HEK293 (cell line): ENCODE measurements around the gene ROBO1.

Experiments used
- CTCF ChIA-PET: fragments of 350-600 bp; formaldehyde crosslinking; extraction: SDS; loops from one replicate; lab custom pipeline; 2021; ENCODE audit warnings: antibody characterized with exemption; lab: Yijun Ruan, JAX
- POLR2A ChIA-PET: fragments of 300-600 bp; formaldehyde crosslinking; extraction: SDS; loops from one replicate; lab custom pipeline; 2020; ENCODE audit warnings: antibody characterized with exemption, inconsistent platforms; lab: Yijun Ruan, JAX
- H3K27ac ChIP-seq: fragments of 200-500 bp; sonication (Bioruptor generic); 2 replicates; pipeline ENCODE4 v1.5.1; 2014; ENCODE audit warnings: low read depth, low read length, control low read depth, inconsistent platforms; ENCODE audit errors: extremely low read depth
- H3K36me3 ChIP-seq, 2 experiments: fragments of 200-500 bp in 1 of 2; sonication (Bioruptor generic) in 1 of 2; 1 replicate in 1 of 2; 2 replicates in 1 of 2; pipeline ENCODE4 v1.5.1; 2014 to 2017; ENCODE audit warnings: inconsistent platforms in 2 of 2, low read length in 2 of 2; ENCODE audit not compliant: control insufficient read depth in 2 of 2, insufficient read depth in 1 of 2
- H3K4me1 ChIP-seq: fragments of 200-500 bp; sonication (Bioruptor generic); 2 replicates; pipeline ENCODE4 v1.5.1; 2014; ENCODE audit warnings: mild to moderate bottlenecking, low read length, inconsistent platforms; ENCODE audit not compliant: control insufficient read depth, insufficient read depth
- H3K4me3 ChIP-seq: 2 replicates; pipeline ENCODE4 v1.5.1; 2011; ENCODE audit warnings: low read depth, mild to moderate bottlenecking, control low read depth, low read length, moderate library complexity
- H3K9me3 ChIP-seq: fragments of 200-500 bp; sonication (Bioruptor generic); 2 replicates; pipeline ENCODE4 v1.5.1; 2014; ENCODE audit warnings: low read depth, low read length, inconsistent platforms; ENCODE audit not compliant: control insufficient read depth, insufficient read depth
- EGR2 ChIP-seq: fragments of 450-650 bp; formaldehyde crosslinking; IDR thresholded peaks from 2 replicates; pipeline ENCODE4 v1.5.1; 2016; ENCODE audit warnings: low read depth, missing biosample characterization, missing genetic modification characterization
- GLI2 ChIP-seq: fragments of 450-650 bp; formaldehyde crosslinking; IDR thresholded peaks from 2 replicates; pipeline ENCODE4; 2017; ENCODE audit warnings: missing biosample characterization, missing genetic modification characterization, low read depth, borderline replicate concordance
- GLIS2 ChIP-seq: fragments of 450-650 bp; formaldehyde crosslinking; IDR thresholded peaks from 2 replicates; pipeline ENCODE4 v1.5.1; 2016; ENCODE audit warnings: missing biosample characterization, missing genetic modification characterization
- HOXA7 ChIP-seq: sonication (generic); formaldehyde crosslinking; IDR thresholded peaks from 2 replicates; pipeline ENCODE4 v1.8.1; 2022; ENCODE audit warnings: missing genetic modification reagents, borderline replicate concordance
- KLF9 ChIP-seq: fragments of 450-650 bp; formaldehyde crosslinking; IDR thresholded peaks from 2 replicates; pipeline ENCODE4 v1.5.1; 2016; ENCODE audit warnings: missing biosample characterization, missing genetic modification characterization, low read depth
- MYNN ChIP-seq: fragments of 450-650 bp; formaldehyde crosslinking; IDR thresholded peaks from 2 replicates; pipeline ENCODE4 v1.5.1; 2016; ENCODE audit warnings: missing biosample characterization, missing genetic modification characterization, borderline replicate concordance
- PRDM1 ChIP-seq: fragments of 450-650 bp; formaldehyde crosslinking; IDR thresholded peaks from 2 replicates; pipeline ENCODE4; 2016; ENCODE audit warnings: missing biosample characterization, missing genetic modification characterization
- PRDM4 ChIP-seq: fragments of 450-650 bp; formaldehyde crosslinking; IDR thresholded peaks from 2 replicates; pipeline ENCODE4 v1.5.1; 2017; ENCODE audit warnings: missing biosample characterization, missing genetic modification characterization
- ZBTB1 ChIP-seq: fragments of 450-650 bp; formaldehyde crosslinking; IDR thresholded peaks from 2 replicates; pipeline ENCODE4 v1.5.1; 2016; ENCODE audit warnings: missing biosample characterization, missing genetic modification characterization
- ZNF175 ChIP-seq: fragments of 450-650 bp; formaldehyde crosslinking; IDR thresholded peaks from 2 replicates; pipeline ENCODE4 v1.5.1; 2016; ENCODE audit warnings: missing biosample characterization, missing genetic modification characterization
- ZNF2 ChIP-seq: fragments of 450-650 bp; formaldehyde crosslinking; IDR thresholded peaks from 2 replicates; pipeline ENCODE4 v1.5.1; 2016; ENCODE audit warnings: missing biosample characterization, missing genetic modification characterization
- ZNF239 ChIP-seq: fragments of 450-650 bp; formaldehyde crosslinking; IDR thresholded peaks from 2 replicates; pipeline ENCODE4 v1.5.1; 2016; ENCODE audit warnings: missing biosample characterization, missing genetic modification characterization
- ZNF311 ChIP-seq: fragments of 450-650 bp; formaldehyde crosslinking; IDR thresholded peaks from 2 replicates; pipeline ENCODE4 v1.5.1; 2017; ENCODE audit warnings: missing biosample characterization, missing genetic modification characterization, borderline replicate concordance
- ZNF341 ChIP-seq: fragments of 450-650 bp; formaldehyde crosslinking; IDR thresholded peaks from 2 replicates; pipeline ENCODE4; 2016; ENCODE audit warnings: low read depth, missing biosample characterization, missing genetic modification characterization
- ZNF645 ChIP-seq: fragments of 450-650 bp; formaldehyde crosslinking; IDR thresholded peaks from 2 replicates; pipeline ENCODE4; 2016; ENCODE audit warnings: missing biosample characterization, missing genetic modification characterization
- ZNF785 ChIP-seq: fragments of 450-650 bp; formaldehyde crosslinking; IDR thresholded peaks from 2 replicates; pipeline ENCODE4 v1.5.1; 2016; ENCODE audit warnings: missing biosample characterization, missing genetic modification characterization
- ZSCAN23 ChIP-seq: fragments of 450-650 bp; formaldehyde crosslinking; IDR thresholded peaks from 2 replicates; pipeline ENCODE4 v1.5.1; 2016; ENCODE audit warnings: missing biosample characterization, missing genetic modification characterization
- ZSCAN30 ChIP-seq: fragments of 450-650 bp; IDR thresholded peaks from 2 replicates; pipeline ENCODE4 v1.5.1; 2018; ENCODE audit warnings: missing biosample characterization, mild to moderate bottlenecking, missing genetic modification characterization, moderate library complexity
- TF ChIP-seq, protein P1 (sequence below): fragments of 450-650 bp; formaldehyde crosslinking; IDR thresholded peaks from 2 replicates; pipeline ENCODE4 v1.5.1; 2016; ENCODE audit warnings: missing biosample characterization, missing genetic modification characterization, low read depth
- TF ChIP-seq, protein P2 (sequence below): fragments of 450-650 bp; formaldehyde crosslinking; IDR thresholded peaks from 2 replicates; pipeline ENCODE4 v1.5.1; 2016; ENCODE audit warnings: missing biosample characterization, missing genetic modification characterization
- TF ChIP-seq, protein P3 (sequence below): fragments of 450-650 bp; formaldehyde crosslinking; IDR thresholded peaks from 2 replicates; pipeline ENCODE4 v1.5.1; 2016; ENCODE audit warnings: missing biosample characterization, missing genetic modification characterization
- TF ChIP-seq, protein P4 (sequence below): fragments of 450-650 bp; formaldehyde crosslinking; IDR thresholded peaks from 2 replicates; pipeline ENCODE4 v1.5.1; 2016; ENCODE audit warnings: missing biosample characterization, missing genetic modification characterization
- TF ChIP-seq, protein P5 (sequence below): fragments of 450-650 bp; formaldehyde crosslinking; conservative IDR thresholded peaks from 2 replicates; pipeline ENCODE4 v1.5.1; 2016; ENCODE audit warnings: low read depth, missing biosample characterization, missing genetic modification characterization

The ROBO1 gene

DNA sequence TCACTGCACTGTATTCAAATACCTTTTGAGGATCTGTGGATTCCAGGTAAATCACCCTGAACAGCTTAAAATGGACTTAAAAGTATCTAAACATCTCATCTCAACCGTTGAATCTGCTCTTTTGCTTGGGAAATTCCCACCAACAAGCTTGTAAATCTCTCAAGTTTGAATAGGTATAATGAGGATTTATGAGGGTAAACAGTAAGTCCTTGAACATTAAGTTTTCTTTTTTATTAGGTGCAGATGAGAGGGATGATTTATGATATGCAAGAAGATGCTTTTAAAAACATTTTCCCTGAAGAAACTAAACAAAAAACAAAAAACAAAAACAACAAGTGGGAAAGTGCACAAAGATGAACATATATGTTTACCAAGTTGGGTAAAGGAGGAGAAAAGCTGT lies 290.6 kb downstream of the ROBO1 start (continued):
- TF ChIP-seq ZNF645 (tag by site-specific recombination) = no peak
- no peak for TF ChIP-seq KLF9 (tag by site-specific recombination)
- TF ChIP-seq, protein P1, sequence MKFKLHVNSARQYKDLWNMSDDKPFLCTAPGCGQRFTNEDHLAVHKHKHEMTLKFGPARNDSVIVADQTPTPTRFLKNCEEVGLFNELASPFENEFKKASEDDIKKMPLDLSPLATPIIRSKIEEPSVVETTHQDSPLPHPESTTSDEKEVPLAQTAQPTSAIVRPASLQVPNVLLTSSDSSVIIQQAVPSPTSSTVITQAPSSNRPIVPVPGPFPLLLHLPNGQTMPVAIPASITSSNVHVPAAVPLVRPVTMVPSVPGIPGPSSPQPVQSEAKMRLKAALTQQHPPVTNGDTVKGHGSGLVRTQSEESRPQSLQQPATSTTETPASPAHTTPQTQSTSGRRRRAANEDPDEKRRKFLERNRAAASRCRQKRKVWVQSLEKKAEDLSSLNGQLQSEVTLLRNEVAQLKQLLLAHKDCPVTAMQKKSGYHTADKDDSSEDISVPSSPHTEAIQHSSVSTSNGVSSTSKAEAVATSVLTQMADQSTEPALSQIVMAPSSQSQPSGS (tag by site-specific recombination) = no peak

GRCh38 chr3:79473993-79474392 lies 293.8 kb downstream of the ROBO1 start:
- H3K9me3 ChIP-seq = no peaks in the 10 kb centered on the region
- CTCF ChIA-PET = no interaction called here

More at GRCh38 chr3:79473993-79474392, 293.8 kb downstream of the ROBO1 start:
- POLR2A ChIA-PET = no interaction called here
- H3K27ac ChIP-seq = no peak overlapping the region
- no peak overlapping the region for H3K4me3 ChIP-seq
- TF ChIP-seq ZNF785 (tag by site-specific recombination) = no peak
- no peak for TF ChIP-seq GLIS2 (tag by site-specific recombination)
- TF ChIP-seq ZBTB1 (tag by site-specific recombination) = no peak
- TF ChIP-seq, protein P2, sequence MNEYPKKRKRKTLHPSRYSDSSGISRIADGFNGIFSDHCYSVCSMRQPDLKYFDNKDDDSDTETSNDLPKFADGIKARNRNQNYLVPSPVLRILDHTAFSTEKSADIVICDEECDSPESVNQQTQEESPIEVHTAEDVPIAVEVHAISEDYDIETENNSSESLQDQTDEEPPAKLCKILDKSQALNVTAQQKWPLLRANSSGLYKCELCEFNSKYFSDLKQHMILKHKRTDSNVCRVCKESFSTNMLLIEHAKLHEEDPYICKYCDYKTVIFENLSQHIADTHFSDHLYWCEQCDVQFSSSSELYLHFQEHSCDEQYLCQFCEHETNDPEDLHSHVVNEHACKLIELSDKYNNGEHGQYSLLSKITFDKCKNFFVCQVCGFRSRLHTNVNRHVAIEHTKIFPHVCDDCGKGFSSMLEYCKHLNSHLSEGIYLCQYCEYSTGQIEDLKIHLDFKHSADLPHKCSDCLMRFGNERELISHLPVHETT = no peak
- TF ChIP-seq, protein P3, sequence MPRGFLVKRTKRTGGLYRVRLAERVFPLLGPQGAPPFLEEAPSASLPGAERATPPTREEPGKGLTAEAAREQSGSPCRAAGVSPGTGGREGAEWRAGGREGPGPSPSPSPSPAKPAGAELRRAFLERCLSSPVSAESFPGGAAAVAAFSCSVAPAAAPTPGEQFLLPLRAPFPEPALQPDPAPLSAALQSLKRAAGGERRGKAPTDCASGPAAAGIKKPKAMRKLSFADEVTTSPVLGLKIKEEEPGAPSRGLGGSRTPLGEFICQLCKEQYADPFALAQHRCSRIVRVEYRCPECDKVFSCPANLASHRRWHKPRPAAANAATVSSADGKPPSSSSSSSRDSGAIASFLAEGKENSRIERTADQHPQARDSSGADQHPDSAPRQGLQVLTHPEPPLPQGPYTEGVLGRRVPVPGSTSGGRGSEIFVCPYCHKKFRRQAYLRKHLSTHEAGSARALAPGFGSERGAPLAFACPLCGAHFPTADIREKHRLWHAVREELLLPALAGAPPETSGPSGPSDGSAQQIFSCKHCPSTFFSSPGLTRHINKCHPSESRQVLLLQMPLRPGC (tag by site-specific recombination) = no peak
- TF ChIP-seq ZSCAN23 (tag by site-specific recombination) = no peak
- no peak for TF ChIP-seq ZNF341 (tag by site-specific recombination)
- TF ChIP-seq MYNN (tag by site-specific recombination) = no peak
- TF ChIP-seq ZNF239 (tag by site-specific recombination) = no peak
- no peak for TF ChIP-seq PRDM4 (tag by site-specific recombination)
- TF ChIP-seq ZNF175 (tag by site-specific recombination) = no peak
- TF ChIP-seq PRDM1 (tag by site-specific recombination) = no peak
- TF ChIP-seq ZNF2 = no peak
- TF ChIP-seq GLI2 (tag by site-specific recombination) = no peak
- TF ChIP-seq HOXA7 = no peak
- no peak for TF ChIP-seq EGR2 (tag by site-specific recombination)
- TF ChIP-seq, protein P4, sequence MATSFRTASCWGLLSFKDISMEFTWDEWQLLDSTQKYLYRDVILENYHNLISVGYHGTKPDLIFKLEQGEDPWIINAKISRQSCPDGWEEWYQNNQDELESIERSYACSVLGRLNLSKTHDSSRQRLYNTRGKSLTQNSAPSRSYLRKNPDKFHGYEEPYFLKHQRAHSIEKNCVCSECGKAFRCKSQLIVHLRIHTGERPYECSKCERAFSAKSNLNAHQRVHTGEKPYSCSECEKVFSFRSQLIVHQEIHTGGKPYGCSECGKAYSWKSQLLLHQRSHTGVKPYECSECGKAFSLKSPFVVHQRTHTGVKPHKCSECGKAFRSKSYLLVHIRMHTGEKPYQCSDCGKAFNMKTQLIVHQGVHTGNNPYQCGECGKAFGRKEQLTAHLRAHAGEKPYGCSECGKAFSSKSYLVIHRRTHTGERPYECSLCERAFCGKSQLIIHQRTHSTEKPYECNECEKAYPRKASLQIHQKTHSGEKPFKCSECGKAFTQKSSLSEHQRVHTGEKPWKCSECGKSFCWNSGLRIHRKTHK (tag by site-specific recombination) = no peak
- TF ChIP-seq ZSCAN30 (tag by site-specific recombination) = no peak
- TF ChIP-seq, protein P5, sequence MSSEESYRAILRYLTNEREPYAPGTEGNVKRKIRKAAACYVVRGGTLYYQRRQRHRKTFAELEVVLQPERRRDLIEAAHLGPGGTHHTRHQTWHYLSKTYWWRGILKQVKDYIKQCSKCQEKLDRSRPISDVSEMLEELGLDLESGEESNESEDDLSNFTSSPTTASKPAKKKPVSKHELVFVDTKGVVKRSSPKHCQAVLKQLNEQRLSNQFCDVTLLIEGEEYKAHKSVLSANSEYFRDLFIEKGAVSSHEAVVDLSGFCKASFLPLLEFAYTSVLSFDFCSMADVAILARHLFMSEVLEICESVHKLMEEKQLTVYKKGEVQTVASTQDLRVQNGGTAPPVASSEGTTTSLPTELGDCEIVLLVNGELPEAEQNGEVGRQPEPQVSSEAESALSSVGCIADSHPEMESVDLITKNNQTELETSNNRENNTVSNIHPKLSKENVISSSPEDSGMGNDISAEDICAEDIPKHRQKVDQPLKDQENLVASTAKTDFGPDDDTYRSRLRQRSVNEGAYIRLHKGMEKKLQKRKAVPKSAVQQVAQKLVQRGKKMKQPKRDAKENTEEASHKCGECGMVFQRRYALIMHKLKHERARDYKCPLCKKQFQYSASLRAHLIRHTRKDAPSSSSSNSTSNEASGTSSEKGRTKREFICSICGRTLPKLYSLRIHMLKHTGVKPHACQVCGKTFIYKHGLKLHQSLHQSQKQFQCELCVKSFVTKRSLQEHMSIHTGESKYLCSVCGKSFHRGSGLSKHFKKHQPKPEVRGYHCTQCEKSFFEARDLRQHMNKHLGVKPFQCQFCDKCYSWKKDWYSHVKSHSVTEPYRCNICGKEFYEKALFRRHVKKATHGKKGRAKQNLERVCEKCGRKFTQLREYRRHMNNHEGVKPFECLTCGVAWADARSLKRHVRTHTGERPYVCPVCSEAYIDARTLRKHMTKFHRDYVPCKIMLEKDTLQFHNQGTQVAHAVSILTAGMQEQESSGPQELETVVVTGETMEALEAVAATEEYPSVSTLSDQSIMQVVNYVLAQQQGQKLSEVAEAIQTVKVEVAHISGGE (tag by site-specific recombination) = no peak
- no peak for TF ChIP-seq ZNF311 (tag by site-specific recombination)
- TF ChIP-seq, all 188 proteins: peak for 0
- Histone ChIP-seq H3K36me3 (no peaks in the 10 kb centered on the region), H3K4me1 (no peaks in the 10 kb centered on the region)
